Ectodermal cell (in vitro differentiated cells): ENCODE results near the gene ZMYND15.
A peak's percentile ranks its signal among the peaks of the same experiment; 100 is the strongest.

Source experiments
- H3K27ac ChIP-seq: 2 replicates; pipeline ENCODE4 v1.7.0; 2013; ENCODE audit warnings: mild to moderate bottlenecking, low read depth, low read length; ENCODE audit not compliant: insufficient read depth, poor library complexity, severe bottlenecking
- H3K27me3 ChIP-seq: 2 replicates; pipeline ENCODE4 v1.7.0; 2013; ENCODE audit warnings: mild to moderate bottlenecking, low read length; ENCODE audit not compliant: insufficient read depth, control insufficient read depth, poor library complexity, severe bottlenecking
- H3K36me3 ChIP-seq: one replicate; pipeline ENCODE4 v1.7.0; 2013; ENCODE audit warnings: low read length; ENCODE audit not compliant: control insufficient read depth, insufficient read depth
- H3K4me1 ChIP-seq: one replicate; pipeline ENCODE4 v1.7.0; 2013; ENCODE audit warnings: low read length; ENCODE audit not compliant: control insufficient read depth, insufficient read depth
- H3K4me3 ChIP-seq: 2 replicates; pipeline ENCODE4 v1.7.0; 2013; ENCODE audit warnings: low read depth, low read length, control low read depth; ENCODE audit not compliant: insufficient read depth
- H3K9me3 ChIP-seq: 2 replicates; pipeline ENCODE4 v1.7.0; 2013; ENCODE audit warnings: mild to moderate bottlenecking, low read length, moderate library complexity; ENCODE audit not compliant: control insufficient read depth
- WGBS, 2 experiments: methylation state at CpG; one replicate each; pipeline ENCODE4 v1.1.7; 2013; ENCODE audit warnings: missing lambda C conversion rate in 2 of 2; 5-methylcytosine and 5-hydroxymethylcytosine counted together

The ZMYND15 gene

GRCh38 chr17:4782652-4783051 lies 43.0 kb downstream of the ZMYND15 start:
- 73 to 75% methylated on average over 28 of the region's 28 CpGs for whole genome bisulfite sequencing, 2 experiments
- Histone ChIP-seq H3K27ac (no peak overlapping the region), H3K4me3 (no peak overlapping the region), H3K27me3 (peaks cover 50% of the 10 kb centered on the region), H3K9me3 (no peaks in the 10 kb centered on the region), H3K4me1 (peaks cover 11% of the 10 kb centered on the region), H3K36me3 (no peaks in the 10 kb centered on the region)

GRCh38 chr17:4785311-4786105 lies 45.9 kb downstream of the ZMYND15 start:
- H3K9me3 ChIP-seq = no peaks in the 10 kb centered on the region
- H3K27ac ChIP-seq = no peak overlapping the region
- no peaks in the 10 kb centered on the region for H3K36me3 ChIP-seq
- 84 to 85% methylated on average over 61 of the region's 61 CpGs for WGBS, 2 experiments
- H3K27me3 ChIP-seq = peaks cover 75% of the 10 kb centered on the region
- peaks cover 20% of the 10 kb centered on the region for H3K4me1 ChIP-seq
- H3K4me3 ChIP-seq = no peak overlapping the region

GRCh38 chr17:4786106-4786511 lies 46.5 kb downstream of the ZMYND15 start, which contains the start of gene VMO1:
VMO1 (minus strand) TSS chr17:4786364; CDS start chr17:4786352, 12 bp downstream.
- H3K27me3 ChIP-seq = peaks cover 81% of the 10 kb centered on the region
- H3K27ac ChIP-seq = no peak within 1 kb of the TSS
- 73 to 74% methylated on average over 24 of the region's 24 CpGs for WGBS, 2 experiments
- H3K36me3 ChIP-seq = no peaks in the 10 kb centered on the region
- H3K4me3 ChIP-seq = no peak within 1 kb of the TSS
- H3K4me1 ChIP-seq = peaks cover 20% of the 10 kb centered on the region
- no peaks in the 10 kb centered on the region for H3K9me3 ChIP-seq

GRCh38 chr17:4786516-4786915 lies 46.9 kb downstream of the ZMYND15 start:
- peaks cover 20% of the 10 kb centered on the region for H3K4me1 ChIP-seq
- no peaks in the 10 kb centered on the region for H3K36me3 ChIP-seq
- H3K4me3 ChIP-seq = no peak overlapping the region
- H3K27me3 ChIP-seq = peaks cover 85% of the 10 kb centered on the region
- WGBS, 2 experiments = 72 to 84% methylated on average over 3 to 6 of the region's 6 CpGs
- no peak overlapping the region for H3K27ac ChIP-seq
- no peaks in the 10 kb centered on the region for H3K9me3 ChIP-seq

- Histone ChIP-seq H3K4me1 (peaks cover 20% of the 10 kb centered on the region), H3K9me3 (no peaks in the 10 kb centered on the region), H3K27me3 (peaks cover 92% of the 10 kb centered on the region), H3K36me3 (no peaks in the 10 kb centered on the region), H3K27ac (no peak overlapping the region), H3K4me3 (peak overlapping the region; percentile 59)
- WGBS, 2 experiments = 88 to 93% methylated on average over 14 of the region's 14 CpGs
These were observed 48.6 kb downstream of the ZMYND15 start for GRCh38 chr17:4788159-4788806.

GRCh38 chr17:4788807-4789700 lies 49.4 kb downstream of the ZMYND15 start, which contains the start of gene GLTPD2:
GLTPD2 (plus strand) TSS chr17:4788964; CDS start chr17:4789012, 48 bp downstream.
- no peak within 1 kb of the TSS for H3K27ac ChIP-seq
- 4 to 7% methylated on average over 61 to 62 of the region's 62 CpGs for WGBS, 2 experiments

GRCh38 chr17:4789701-4789950 lies 50.0 kb downstream of the ZMYND15 start:
- no peaks in the 10 kb centered on the region for H3K9me3 ChIP-seq
- H3K27ac ChIP-seq = no peak overlapping the region
- no peaks in the 10 kb centered on the region for H3K36me3 ChIP-seq
- peak overlapping the region; percentile 59 for H3K4me3 ChIP-seq
- H3K4me1 ChIP-seq = peaks cover 20% of the 10 kb centered on the region
- H3K27me3 ChIP-seq = peaks cover 82% of the 10 kb centered on the region
- WGBS, 2 experiments = 0 to 1% methylated on average over 25 of the region's 25 CpGs

More at GRCh38 chr17:4788807-4789700, 49.4 kb downstream of the ZMYND15 start, which contains the start of gene GLTPD2:
- Histone ChIP-seq H3K9me3 (no peaks in the 10 kb centered on the region), H3K4me1 (peaks cover 20% of the 10 kb centered on the region), H3K36me3 (no peaks in the 10 kb centered on the region), H3K4me3 (peak within 1 kb of the TSS; percentile 59), H3K27me3 (peaks cover 88% of the 10 kb centered on the region)

GRCh38 chr17:4789951-4790704 lies 50.5 kb downstream of the ZMYND15 start:
- Histone ChIP-seq H3K4me1 (peaks cover 20% of the 10 kb centered on the region), H3K4me3 (peak overlapping the region; percentile 59), H3K27ac (no peak overlapping the region), H3K36me3 (no peaks in the 10 kb centered on the region), H3K9me3 (peaks cover 1% of the 10 kb centered on the region), H3K27me3 (peaks cover 81% of the 10 kb centered on the region)
- 1% methylated on average over 91 of the region's 91 CpGs for WGBS, 2 experiments

GRCh38 chr17:4790705-4791088 lies 51.1 kb downstream of the ZMYND15 start:
- no peak overlapping the region for H3K27ac ChIP-seq
- no peaks in the 10 kb centered on the region for H3K36me3 ChIP-seq
- H3K9me3 ChIP-seq = peaks cover 3% of the 10 kb centered on the region
- peaks cover 19% of the 10 kb centered on the region for H3K4me1 ChIP-seq
- H3K4me3 ChIP-seq = peak overlapping the region; percentile 59
- H3K27me3 ChIP-seq = peaks cover 76% of the 10 kb centered on the region
- WGBS, 2 experiments = 77 to 78% methylated on average over 5 to 7 of the region's 7 CpGs
